Measurements from ENCODE around the gene KRTAP5-2.
"Not testable (repeated sequence)": the region's sequence is repeated elsewhere in the genome, so short reads cannot be mapped to it uniquely, and the experiment has no call there.

The KRTAP5-2 gene, protein sequence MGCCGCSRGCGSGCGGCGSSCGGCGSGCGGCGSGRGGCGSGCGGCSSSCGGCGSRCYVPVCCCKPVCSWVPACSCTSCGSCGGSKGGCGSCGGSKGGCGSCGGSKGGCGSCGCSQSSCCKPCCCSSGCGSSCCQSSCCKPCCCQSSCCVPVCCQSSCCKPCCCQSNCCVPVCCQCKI

GRCh38 chr11:1597994-1598380, at the start of gene KRTAP5-2:
TSS of gene KRTAP5-2 (minus strand) at chr11:1598294. CDS start at chr11:1598250, 44 bp downstream.
- DNase-seq (ENCODE audit: extremely low read depth, low read depth) = no peak
- TF ChIP-seq CTCF (IDR thresholded peaks at IDR 0.05; ENCODE audit: low read depth, low read length) = no peak

DNA sequence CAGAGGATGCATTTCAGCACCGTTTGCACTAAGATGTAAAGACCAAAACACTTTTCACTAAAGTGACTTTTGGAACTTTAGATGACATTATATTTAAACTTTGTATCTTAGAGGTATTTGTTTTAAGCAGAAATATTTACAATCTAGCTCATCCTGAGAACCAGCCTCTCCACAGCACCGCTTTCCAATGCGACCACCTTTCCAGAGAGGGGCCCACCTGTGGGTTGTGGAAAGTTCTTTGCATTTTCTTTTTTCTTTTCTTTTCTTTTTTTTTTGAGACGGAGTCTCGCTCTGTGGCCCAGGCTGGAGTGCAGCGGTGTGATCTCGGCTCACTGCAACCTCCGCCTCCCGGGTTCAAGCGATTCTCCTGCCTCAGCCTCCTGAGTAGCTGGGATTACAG, 48.4 kb upstream of the KRTAP5-2 start:
- DNase-seq (ENCODE audit: extremely low read depth, low read depth) = not testable (repeated sequence)

- no peak for DNase-seq (ENCODE audit: extremely low read depth, low read depth)
- no peak for TF ChIP-seq CTCF (IDR thresholded peaks at IDR 0.05; ENCODE audit: low read depth, low read length)
These were observed 47.3 kb upstream of the KRTAP5-2 start for GRCh38 chr11:1645357-1645821.

DNA sequence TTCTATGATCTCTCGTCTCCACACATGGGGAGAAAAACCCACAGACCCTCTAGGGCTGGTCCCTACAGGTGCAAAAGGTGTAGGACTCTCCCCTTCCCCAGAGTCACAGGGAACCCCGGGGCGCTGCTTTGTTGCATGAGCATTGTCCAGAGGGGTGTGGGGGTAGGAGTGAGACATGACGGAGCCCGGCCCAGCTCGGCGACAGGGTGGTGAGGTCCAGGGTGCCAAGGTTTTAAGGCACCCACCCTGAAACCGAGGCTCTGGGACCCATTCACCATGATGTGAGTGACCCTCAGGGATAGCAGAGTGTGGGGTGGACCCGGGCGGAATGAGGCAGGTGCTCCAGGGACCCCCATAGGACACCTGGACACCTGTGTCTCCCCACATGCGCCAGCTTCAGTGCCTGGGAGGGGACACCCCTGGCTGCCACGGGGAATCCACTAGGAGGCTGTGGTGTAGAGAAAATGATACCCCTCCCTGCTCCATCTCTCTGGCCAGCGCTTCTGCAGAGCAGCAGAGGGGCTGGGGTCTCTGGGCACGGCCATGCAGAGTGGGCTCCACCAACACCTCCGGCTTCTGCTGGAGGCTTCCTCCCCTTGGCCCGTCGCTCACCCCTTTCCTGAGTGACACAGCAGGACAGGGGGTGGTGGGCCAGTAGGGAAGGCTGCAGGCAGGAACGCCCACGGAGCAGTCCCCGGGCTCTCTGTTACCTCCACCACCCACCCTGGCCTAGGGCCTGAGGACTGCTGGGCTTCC, 46.7 kb upstream of the KRTAP5-2 start:
- no peak for TF ChIP-seq CTCF (IDR thresholded peaks at IDR 0.05; ENCODE audit: low read depth, low read length)
- DNase-seq (ENCODE audit: extremely low read depth, low read depth) = no peak

DNA sequence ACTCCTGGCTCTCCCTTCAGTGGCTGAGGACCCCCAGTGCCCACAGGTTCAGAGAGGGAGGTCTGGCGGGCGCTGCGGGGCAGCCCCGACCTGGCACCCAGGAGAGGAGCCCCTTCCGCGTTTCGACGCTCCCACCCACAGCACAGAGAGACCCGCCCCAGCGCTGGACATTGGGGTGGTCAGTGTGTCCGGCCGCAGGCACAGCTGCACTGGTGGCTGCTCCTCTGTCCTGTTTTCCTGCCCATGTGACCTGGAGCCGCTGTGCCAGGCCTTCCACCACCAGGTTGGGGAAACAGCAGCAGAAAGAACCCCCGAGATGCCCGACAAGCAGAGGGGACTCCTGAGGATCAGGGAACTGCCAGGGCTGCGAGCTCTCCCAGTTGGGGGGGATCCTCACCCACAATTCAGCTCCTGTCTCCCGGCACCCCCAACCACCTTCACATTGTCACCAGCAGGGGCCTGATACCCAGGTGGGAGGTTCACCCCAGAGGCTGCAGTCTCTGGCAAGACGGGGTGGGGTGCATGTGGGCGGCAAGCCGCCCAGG, 45.1 kb upstream of the KRTAP5-2 start:
- DNase-seq (ENCODE audit: extremely low read depth, low read depth) = no peak
- TF ChIP-seq CTCF (IDR thresholded peaks at IDR 0.05; ENCODE audit: low read depth, low read length) = no peak

DNA sequence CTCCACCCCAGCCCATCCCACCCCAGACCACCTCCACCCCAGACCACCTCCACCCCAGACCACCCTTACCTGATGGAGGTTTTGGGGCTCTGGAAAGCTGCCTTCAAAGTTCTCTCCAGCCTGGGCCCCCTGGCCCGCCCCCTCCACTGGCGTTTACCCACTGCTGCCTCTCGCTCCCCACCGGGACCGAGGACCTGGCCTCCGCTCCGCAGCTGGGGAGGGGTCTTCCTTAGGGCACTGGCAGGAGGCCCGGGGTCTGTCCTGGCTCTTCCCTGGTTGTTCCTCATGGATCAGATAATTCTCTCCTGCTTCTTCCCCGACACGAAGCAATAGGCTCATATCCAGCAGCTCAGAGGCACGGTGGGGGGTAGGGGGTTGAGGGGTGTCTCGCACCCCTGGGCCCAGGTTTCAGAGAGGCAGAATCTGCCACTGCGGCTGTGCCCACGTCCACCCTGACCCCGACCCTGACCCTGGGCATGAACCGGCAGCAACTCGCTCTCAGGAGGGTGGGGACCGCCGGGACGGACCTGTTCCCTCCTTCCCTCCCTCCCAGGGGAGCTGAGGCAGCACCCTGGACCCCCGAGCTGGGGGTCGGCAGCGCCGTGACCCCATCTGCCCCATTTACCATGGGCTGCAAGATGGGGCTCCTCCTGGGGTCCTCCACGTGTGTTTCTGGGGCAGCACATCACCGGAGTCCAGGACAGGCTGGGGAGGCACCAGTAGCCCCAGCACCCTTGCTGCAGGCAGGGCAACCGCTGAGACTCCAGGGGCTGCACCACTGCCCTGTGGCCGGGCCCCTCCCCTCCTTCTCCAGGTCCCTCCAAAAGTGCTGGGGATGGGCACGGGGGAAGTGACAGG, 44.4 kb upstream of the KRTAP5-2 start:
- no peak for TF ChIP-seq CTCF (IDR thresholded peaks at IDR 0.05; ENCODE audit: low read depth, low read length)

GRCh38 chr11:1641096-1641495, 43.0 kb upstream of the KRTAP5-2 start:
- DNase-seq (ENCODE audit: extremely low read depth, low read depth) = no peak
- no peak for TF ChIP-seq CTCF (IDR thresholded peaks at IDR 0.05; ENCODE audit: low read depth, low read length)

More for the DNA sequence above, 44.4 kb upstream of the KRTAP5-2 start:
- no peak for DNase-seq (ENCODE audit: extremely low read depth, low read depth)
